Astrocyte (in vitro differentiated cells and primary cell): Measurements from ENCODE around the gene TRAF3IP1. TPM values are rescaled to one million over a fixed set of nuclear protein-coding genes. Genes with fewer than 3 reads are reported as not detected.
A peak's percentile ranks its signal among the peaks of the same experiment; 100 is the strongest.

Experiments used
- DNase-seq: peaks from one replicate; pipeline ENCODE4 v3.0.0-alpha.2; 2010; ENCODE audit warnings: low read depth
- FAIRE-seq: peaks from 2 replicates; lab custom pipeline; 2011; peaks lifted over from hg19 to GRCh38; lab: Jason Lieb, UNC
- H2AFZ ChIP-seq: 2 replicates; pipeline ENCODE4 v1.6.0; 2012; ENCODE audit warnings: low read depth, low read length, inconsistent platforms
- H3K27ac ChIP-seq: 2 replicates; pipeline ENCODE4 v1.5.1; 2011; ENCODE audit warnings: low read depth, low read length, inconsistent platforms
- H3K27me3 ChIP-seq: 2 replicates; pipeline ENCODE4 v1.6.0; 2011; ENCODE audit warnings: low read length, inconsistent platforms; ENCODE audit not compliant: insufficient read depth
- H3K36me3 ChIP-seq: 2 replicates; pipeline ENCODE4 v1.5.1; 2011; ENCODE audit warnings: low read length, inconsistent platforms; ENCODE audit not compliant: insufficient read depth
- H3K4me1 ChIP-seq: 2 replicates; pipeline ENCODE4 v1.5.1; 2011; ENCODE audit warnings: low read length, inconsistent platforms; ENCODE audit not compliant: insufficient read depth
- H3K4me2 ChIP-seq: 2 replicates; pipeline ENCODE4 v1.6.0; 2012; ENCODE audit warnings: low read length, inconsistent platforms
- H3K4me3 ChIP-seq: 2 replicates; pipeline ENCODE4 v1.5.1; 2011; ENCODE audit warnings: low read depth, mild to moderate bottlenecking, low read length, inconsistent platforms; ENCODE audit not compliant: insufficient read depth
- H3K79me2 ChIP-seq: 2 replicates; pipeline ENCODE4 v1.6.0; 2012; ENCODE audit warnings: mild to moderate bottlenecking, low read length, inconsistent platforms; ENCODE audit not compliant: insufficient read depth
- H3K9ac ChIP-seq: 2 replicates; pipeline ENCODE4 v1.6.0; 2012; ENCODE audit warnings: mild to moderate bottlenecking, low read length, inconsistent platforms
- H3K9me3 ChIP-seq: 2 replicates; pipeline ENCODE4 v1.5.1; 2012; ENCODE audit warnings: low read depth, mild to moderate bottlenecking, low read length, inconsistent platforms; ENCODE audit not compliant: insufficient read depth
- H4K20me1 ChIP-seq: 2 replicates; pipeline ENCODE4 v1.6.0; 2012; ENCODE audit warnings: low read length, inconsistent platforms; ENCODE audit not compliant: insufficient read depth
- H3K27ac Mint-ChIP-seq: one replicate; pipeline ENCODE4 v1.8.0; 2021; ENCODE audit warnings: mild to moderate bottlenecking, mixed read lengths; ENCODE audit not compliant: unreplicated experiment
- H3K27me3 Mint-ChIP-seq: one replicate; pipeline ENCODE4 v1.8.0; 2021; ENCODE audit warnings: low read depth, mixed read lengths; ENCODE audit not compliant: unreplicated experiment
- H3K36me3 Mint-ChIP-seq: one replicate; pipeline ENCODE4 v1.8.0; 2021; ENCODE audit warnings: low read depth, mixed read lengths; ENCODE audit not compliant: unreplicated experiment
- H3K4me1 Mint-ChIP-seq: one replicate; pipeline ENCODE4 v1.8.0; 2021; ENCODE audit warnings: low read depth, mixed read lengths; ENCODE audit not compliant: unreplicated experiment
- H3K4me3 Mint-ChIP-seq: one replicate; pipeline ENCODE4 v1.8.0; 2021; ENCODE audit warnings: mild to moderate bottlenecking, moderate library complexity, mixed read lengths; ENCODE audit not compliant: unreplicated experiment
- H3K9me3 Mint-ChIP-seq: one replicate; pipeline ENCODE4 v1.8.0; 2021; ENCODE audit warnings: mild to moderate bottlenecking, mixed read lengths; ENCODE audit not compliant: unreplicated experiment
- CTCF ChIP-seq: IDR thresholded peaks from 2 replicates; pipeline ENCODE4 v1.5.1; 2011; ENCODE audit warnings: low read depth, mild to moderate bottlenecking, inconsistent platforms, low read length, moderate library complexity; ENCODE audit not compliant: insufficient read depth
- EZH2 ChIP-seq: IDR thresholded peaks from 2 replicates; pipeline ENCODE4 v1.6.1; 2012; ENCODE audit warnings: mild to moderate bottlenecking, low read length, inconsistent platforms; ENCODE audit not compliant: insufficient read depth
- total RNA-seq: library from RNA; stranded (reverse); gene quantifications from 2 replicates; pipeline ENCODE4 v1.2.1, GENCODE V29; 2021

TRAF3IP1 gene
- total RNA-seq, 1 donor from 2014 or later: 19.6 TPM

DNA sequence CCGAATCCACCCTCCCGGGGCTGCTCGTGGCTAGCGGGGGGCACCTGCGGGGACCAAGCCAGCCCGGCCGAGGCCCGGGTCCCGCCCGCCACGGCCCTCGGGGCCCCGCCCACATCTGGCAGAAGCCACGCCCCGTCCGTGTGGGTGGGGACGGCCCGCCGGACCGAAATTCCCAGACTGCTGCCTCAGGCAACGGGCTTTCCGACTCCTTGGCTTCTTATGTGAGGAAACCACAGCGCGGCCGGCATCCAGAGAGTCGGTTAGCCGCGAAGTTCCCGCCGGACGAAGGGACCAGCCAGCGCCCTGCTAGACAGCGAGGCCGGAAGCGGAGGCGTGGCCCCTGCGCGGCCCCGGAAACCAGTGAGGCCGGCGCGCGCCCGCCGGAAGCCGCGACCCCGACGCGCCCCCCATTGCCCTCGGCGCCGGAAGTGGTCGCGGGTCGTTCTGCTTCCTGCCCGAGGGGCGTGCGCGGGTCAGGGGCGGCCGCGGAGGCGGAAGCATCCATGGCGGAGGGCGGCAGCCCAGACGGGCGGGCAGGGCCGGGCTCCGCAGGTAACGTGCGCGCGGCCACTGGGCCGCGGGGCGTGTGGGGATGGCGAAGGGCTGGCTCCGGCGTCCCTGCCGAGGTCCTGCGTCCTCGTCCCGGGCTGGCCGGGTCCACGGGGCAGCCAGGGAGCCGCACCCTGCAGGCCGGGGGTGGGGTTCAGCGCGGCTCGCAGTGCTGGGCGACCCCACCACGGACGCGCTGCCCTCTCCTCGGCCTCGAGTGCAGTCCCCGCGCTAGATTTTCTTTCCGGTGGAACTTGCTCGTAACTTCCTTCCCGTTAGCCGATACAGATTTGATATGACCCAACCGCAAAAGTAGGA lies 106.5 kb downstream of the TRAF3IP1 start, which contains the start of gene ASB1:
TSS of gene ASB1 (plus strand) at position 360 of the 867 bp plus-strand sequence. CDS start at position 504, 144 bp downstream.
- Mint-ChIP-seq H3K36me3 (peaks cover 18% of the 10 kb centered on the region), H3K4me1 (peaks cover 15% of the 10 kb centered on the region)
- TF ChIP-seq CTCF: no peak

GRCh38 chr2:238427435-238428162 lies 107.3 kb downstream of the TRAF3IP1 start:
- H3K9ac ChIP-seq: peak overlapping the region; percentile 99
- peak; percentile 34 for FAIRE-seq
- H3K36me3 Mint-ChIP-seq: peaks cover 18% of the 10 kb centered on the region

More for the DNA sequence above, 106.5 kb downstream of the TRAF3IP1 start, which contains the start of gene ASB1:
- Mint-ChIP-seq H3K9me3 (peaks cover 9% of the 10 kb centered on the region), H3K27ac (peak within 1 kb of the TSS; percentile 81), H3K27me3 (no peaks in the 10 kb centered on the region), H3K4me3 (peak within 1 kb of the TSS; percentile 95)
- peaks cover 51% of the 10 kb centered on the region for H3K4me1 ChIP-seq
- FAIRE-seq (no peak), DNase-seq (peak; percentile 87)
- peak within 1 kb of the TSS; percentile 99 for H3K9ac ChIP-seq
- H3K27me3 ChIP-seq: no peaks in the 10 kb centered on the region
- peak within 1 kb of the TSS; percentile 99 for H3K4me2 ChIP-seq
- H3K27ac ChIP-seq: peak within 1 kb of the TSS; percentile 96
- no peaks in the 10 kb centered on the region for H4K20me1 ChIP-seq
- H3K9me3 ChIP-seq: peaks cover 10% of the 10 kb centered on the region
- H3K79me2 ChIP-seq: peaks cover 48% of the 10 kb centered on the region
- peaks cover 5% of the 10 kb centered on the region for H3K36me3 ChIP-seq
- peak within 1 kb of the TSS; percentile 81 for H3K4me3 ChIP-seq
- H2AFZ ChIP-seq: peak within 1 kb of the TSS; percentile 44

More at GRCh38 chr2:238427435-238428162, 107.3 kb downstream of the TRAF3IP1 start:
- DNase-seq: no peak
- peaks cover 9% of the 10 kb centered on the region for H3K9me3 Mint-ChIP-seq
- H3K4me1 Mint-ChIP-seq: peaks cover 13% of the 10 kb centered on the region
- no peaks in the 10 kb centered on the region for H4K20me1 ChIP-seq
- H3K9me3 ChIP-seq: peaks cover 10% of the 10 kb centered on the region
- H3K4me1 ChIP-seq: peaks cover 51% of the 10 kb centered on the region
- no peaks in the 10 kb centered on the region for H3K27me3 ChIP-seq
- peaks cover 56% of the 10 kb centered on the region for H3K79me2 ChIP-seq
- H3K4me2 ChIP-seq: peak overlapping the region; percentile 99
- peak overlapping the region; percentile 81 for H3K4me3 ChIP-seq
- peak overlapping the region; percentile 95 for H3K4me3 Mint-ChIP-seq
- peak overlapping the region; percentile 44 for H2AFZ ChIP-seq
- no peak for TF ChIP-seq EZH2
- no peak for TF ChIP-seq CTCF
- peaks cover 5% of the 10 kb centered on the region for H3K36me3 ChIP-seq
- H3K27ac ChIP-seq: peak overlapping the region; percentile 96
- H3K27ac Mint-ChIP-seq: peak overlapping the region; percentile 81
- no peaks in the 10 kb centered on the region for H3K27me3 Mint-ChIP-seq
